Stimulated activated CD8-positive, alpha-beta memory T cell treated with anti-CD3 and anti-CD28 coated beads, Interleukin-7, amount 100 ng/mL, for 4 hours (primary cell): ENCODE results near the gene PNLIPRP1.

Experiments
- DNase-seq, 2 donors: peaks; one replicate each; pipeline ENCODE4 v3.0.0-alpha.2; 2020; ENCODE audit warnings: low read depth in 2 of 2

PNLIPRP1 gene

DNA sequence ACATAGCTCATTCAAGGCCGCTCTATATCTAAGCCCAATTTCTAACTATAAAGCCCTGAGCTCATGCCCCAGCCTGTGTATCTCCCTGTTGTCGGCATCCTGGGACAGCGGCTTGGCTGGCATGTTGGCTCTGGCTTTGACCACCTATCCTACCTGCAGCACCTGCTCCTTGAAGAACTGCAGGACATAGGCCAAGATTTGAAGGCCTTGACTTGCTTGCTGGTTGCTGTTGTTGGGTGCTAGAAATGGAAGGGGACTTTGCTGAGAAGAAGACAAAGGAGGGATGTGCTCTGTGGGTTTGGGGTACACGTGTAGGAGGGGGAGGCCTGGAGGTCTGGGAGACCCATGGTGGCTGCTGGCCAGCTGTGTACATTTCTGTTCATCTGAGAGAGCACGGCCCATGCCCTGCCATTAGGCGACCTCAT lies 41.1 kb downstream of the PNLIPRP1 start:
- no peak for DNase-seq

DNA sequence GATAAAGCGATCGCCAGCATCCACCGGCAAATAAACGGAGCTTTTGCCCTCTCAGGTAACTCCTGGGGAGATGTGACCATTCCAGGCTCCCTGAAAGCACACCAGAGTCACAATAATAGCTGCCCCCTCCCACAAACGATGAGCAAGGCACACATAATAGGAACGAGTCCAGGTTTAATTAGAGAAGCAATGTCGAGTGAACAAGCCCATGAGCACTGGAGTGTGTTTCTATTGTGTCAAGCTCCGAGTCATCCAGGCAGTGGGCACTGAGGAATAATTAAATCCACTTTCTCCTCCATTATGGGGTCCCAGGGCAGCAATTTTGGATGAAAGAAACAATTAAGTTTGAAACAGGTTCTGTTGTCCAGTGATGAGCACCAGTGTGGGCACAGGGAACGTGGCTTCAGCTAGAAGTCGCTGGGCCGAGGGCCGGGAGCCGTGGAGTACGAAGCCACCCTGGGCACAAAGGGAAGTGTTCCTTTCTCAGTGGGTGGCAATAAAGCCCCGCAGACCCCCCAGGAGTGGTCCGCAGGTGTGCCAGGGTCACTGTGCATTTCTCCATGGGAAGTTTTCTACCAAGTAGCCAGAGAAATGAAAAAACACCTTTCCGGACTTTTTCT lies 41.9 kb downstream of the PNLIPRP1 start:
- no peak for DNase-seq

DNA sequence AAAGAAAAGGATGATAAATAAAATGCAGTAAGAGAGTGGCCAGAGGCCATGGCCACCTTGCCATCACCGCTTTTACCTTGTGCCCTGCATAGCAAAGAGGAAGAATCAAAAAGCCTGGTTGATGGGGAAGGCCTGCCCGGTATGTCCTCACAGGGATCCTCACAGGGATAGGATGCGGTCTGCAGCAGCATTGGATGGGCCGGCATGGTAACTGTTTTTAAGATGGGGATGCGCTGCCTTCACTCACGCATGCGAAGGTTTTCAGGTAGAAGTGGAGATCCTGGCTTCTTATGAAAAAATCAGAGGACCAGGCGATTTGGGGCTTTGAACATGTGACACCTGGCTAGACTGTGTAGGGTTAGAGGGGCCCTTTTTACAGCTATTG lies 42.4 kb downstream of the PNLIPRP1 start:
- DNase-seq: no peak

DNA sequence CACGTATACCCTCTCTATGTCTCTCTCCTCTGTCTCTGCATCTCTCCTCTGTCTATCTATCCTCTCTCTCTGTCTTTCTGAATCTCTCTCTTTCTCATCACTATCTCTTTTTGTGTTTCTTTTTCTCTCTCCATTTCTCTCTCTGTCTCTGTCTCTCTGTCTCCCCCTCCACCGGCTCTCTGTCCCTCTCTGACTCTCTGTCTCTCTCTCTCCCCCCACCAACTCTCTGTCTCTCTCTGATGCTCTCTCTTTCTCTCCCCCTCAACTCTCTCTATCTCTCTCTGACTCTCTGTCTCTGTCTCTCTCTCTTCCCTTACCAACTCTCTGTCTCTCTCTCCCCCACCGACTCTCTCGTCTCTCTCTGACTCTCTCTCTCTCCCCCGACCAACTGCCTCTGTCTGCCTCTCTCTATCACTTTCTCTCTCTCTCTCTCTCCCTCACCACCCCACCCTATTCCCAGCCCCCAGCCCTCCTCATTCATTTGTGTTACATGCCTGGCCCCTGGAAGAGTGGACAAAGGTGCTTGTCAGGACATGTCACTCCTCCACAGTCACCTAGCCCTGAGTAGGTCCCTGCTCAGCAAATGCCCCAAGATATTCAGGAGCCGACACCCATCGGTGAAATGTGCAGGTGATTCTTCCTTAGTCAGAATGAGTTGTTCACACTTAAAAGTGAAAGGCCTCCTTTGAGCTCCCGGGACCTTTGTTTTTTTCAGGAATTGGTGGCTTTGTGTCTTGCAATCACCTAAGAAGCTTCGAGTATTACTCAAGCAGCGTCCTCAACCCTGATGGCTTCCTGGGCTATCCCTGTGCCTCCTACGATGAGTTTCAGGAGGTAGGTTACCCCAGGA lies 43.6 kb downstream of the PNLIPRP1 start:
- DNase-seq: no peak

DNA sequence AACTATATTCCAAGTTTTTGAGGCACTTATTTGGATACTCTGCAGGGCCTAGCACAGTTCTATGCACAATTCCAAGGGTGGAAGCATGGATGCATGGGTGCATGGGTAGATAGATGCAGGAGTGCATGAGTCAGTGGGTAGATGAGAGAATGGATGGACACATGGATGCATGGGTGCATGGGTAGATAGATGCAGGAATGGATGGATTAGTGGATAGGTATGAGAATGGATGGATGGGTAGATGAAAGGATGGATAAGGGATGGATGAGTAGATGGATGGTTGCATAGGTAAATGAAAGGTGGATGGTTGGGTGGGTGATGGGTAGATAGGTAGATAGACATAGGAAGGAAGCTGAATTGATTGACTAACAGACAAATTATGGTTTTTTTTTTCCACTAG lies 45.6 kb downstream of the PNLIPRP1 start:
- no peak for DNase-seq

DNA sequence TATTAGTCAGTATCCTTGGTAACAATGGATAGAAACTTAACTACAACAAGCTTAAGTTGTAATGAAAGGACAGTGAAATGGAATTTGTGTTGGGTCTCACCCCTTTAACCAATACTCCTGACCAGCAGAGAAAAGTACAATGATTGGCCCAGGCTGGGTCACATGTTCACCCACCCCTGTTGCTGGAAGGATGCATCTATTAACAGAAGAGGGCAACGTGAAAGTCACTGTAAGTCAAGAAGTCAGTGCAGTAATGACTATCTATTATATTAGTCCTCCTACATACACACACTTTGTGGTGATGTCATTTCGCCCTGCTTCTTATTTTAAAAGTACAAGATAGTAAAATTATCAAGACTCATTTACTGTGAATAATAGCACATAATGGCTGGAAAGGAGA lies 46.2 kb downstream of the PNLIPRP1 start:
- DNase-seq: no peak

DNA sequence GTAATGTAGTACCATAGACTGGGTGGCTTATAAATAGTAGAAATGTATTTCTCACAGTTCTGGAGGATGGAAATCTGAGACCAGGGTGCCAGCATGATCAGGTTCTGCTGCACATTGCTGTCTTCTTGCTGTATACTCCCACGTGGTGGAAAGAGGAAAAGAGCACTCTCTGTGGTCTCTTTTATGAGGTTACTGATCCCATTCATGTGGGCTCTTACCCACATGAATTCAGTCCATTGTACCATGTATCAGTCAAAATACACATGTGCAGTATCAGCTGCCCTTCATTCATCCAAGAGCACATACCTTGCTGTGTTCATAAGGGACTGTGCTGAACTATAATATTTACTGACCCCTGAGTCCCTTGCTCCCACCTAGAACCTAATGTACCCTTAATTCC lies 47.1 kb downstream of the PNLIPRP1 start:
- no peak for DNase-seq

DNA sequence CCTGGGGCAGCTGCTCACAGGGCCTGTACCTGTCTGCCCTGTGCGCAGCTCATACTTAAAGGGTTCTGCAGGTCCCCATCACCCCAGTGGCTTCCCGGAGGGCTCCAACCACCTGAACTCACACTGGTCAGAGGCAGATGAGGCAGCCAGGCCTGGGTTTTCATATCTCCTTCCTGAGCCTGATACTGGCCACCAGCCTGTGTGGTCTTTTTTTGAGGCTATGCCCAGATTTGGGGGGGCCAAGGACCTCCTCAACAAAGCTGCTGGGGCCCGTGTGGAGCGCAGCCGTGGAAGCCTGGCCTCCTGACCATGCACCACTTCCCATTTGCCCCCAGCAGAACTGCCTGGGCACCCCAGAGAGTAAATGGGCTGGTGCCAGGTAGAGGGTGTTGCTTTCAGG lies 55.7 kb downstream of the PNLIPRP1 start:
- no peak for DNase-seq

DNA sequence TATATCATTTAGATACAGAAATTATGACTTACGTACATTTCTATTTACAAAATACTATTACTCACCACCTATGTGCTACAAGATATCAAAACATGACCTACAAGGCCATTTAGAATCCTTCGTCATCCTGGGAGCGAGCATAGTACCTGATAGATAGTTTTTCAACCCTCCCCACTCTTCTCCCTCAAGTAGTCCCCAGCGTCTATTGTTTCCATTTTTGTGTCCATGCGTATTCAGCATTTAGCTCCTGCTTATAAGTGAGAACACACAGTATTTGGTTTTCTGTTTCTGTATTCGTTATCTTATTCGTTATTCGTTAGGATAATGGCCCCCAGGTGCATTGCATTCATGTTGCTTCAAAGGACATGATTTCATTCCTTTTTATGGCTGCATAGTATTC lies 58.1 kb downstream of the PNLIPRP1 start:
- no peak for DNase-seq

DNA sequence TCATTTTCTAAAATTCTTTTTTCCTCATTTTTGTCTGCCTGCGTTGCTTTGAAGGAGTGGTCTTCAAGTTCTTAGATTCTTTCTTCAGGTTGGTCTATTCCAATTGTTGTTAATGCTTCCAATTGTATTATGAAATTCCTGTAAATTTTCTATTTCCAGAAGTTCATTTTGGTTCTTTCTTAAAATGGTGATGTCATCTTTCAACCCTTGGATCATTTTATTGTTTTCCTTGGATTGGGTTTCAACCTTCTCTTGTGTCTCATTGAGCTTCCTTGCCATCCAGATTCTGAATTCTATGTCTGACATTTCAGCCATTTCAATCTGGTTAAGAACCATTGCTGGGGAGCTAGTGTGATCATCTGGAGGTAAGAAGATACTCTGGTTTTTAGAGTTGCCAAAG lies 63.1 kb downstream of the PNLIPRP1 start:
- DNase-seq: no peak

DNA sequence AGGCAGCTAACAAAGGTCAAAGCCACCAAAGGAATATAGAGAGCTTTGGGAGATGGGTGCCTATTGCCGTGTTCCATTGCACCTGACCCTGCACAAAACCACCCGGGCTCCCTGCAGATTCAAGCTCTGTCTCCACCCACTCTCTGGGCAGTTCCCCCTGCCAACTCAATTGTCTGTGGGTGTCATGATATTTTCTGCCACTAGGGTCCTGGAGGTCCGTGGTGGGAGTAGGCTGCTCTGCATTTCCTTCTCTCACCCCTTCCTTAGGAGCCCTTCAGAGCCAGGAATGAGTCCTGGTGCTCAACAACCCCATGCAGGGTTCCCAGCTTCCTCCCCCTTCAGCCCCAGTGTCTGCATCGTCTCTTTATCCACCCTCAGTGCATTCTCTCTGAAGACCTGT lies 64.1 kb downstream of the PNLIPRP1 start:
- DNase-seq: no peak

DNA sequence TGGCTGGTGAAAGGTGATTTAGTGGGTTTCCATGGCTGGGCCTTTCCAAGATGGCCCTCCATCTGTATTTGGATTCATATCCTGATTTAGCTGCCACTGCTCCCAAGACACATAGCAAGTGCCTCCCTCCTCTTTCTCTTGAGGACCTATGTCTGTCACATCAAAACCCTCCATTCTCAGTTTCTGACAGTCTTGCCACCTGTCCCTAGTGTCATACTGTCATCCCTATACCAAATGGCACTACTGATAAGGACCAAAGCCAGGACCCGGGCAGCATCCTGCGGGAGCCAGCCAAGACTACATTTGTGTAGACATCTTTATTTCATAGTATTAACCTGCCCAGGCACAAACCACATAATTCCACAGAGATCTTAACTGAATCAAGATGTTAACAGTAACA lies 64.8 kb downstream of the PNLIPRP1 start:
- no peak for DNase-seq

DNA sequence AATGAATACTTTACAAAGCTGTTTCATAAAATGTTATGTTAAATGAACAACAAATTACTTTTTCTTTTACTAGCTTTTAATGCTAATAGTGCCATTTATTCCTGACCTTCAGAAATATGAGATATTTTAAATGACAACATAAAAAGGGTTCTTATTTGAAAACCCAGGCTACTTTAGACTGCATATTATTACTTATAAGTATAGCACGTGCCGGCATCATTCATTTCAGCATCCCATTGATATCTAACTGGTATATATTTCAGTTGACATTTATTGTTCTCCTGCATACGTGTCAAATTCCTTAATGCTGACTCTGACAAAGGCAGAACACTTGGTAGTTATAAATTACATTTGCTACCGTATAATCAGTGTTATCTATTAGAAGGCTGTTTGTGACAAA lies 65.3 kb downstream of the PNLIPRP1 start:
- DNase-seq: no peak

DNA sequence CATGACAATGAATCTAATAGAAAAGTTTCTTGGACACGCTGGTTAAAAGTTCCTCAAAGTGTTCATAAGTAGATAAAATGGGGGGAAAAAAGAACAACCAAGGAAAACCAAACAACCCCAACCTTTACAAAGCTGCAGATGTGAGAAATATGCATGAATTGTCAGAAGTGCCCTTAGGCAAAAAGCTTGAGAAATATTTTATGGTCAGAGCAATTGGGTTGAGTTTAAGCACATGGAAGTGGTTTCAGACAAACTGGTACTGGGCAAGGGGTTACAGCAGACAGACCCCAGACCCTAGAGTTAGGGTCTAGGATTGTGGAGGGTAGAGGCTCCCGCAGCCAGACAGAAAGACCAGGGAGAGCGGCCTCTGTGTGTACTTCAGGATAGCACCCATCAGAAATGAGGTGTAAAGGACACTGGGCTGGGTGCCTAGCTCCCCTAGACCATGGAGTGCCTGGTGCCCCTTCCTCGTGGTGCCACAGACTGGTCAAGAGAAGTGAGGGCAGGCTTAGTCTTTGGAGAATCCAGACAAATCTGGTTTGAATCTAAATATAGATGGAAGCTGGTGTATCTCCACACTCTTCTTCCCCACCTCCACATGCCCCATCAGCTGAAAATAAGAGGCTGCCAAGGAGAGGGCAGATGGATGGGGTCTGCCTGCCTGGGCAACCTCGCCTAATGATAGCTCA lies 67.2 kb downstream of the PNLIPRP1 start:
- no peak for DNase-seq
